Upper lobe of right lung (tissue), 1 donor: ENCODE measurements around the gene IGSF21. TPM values are rescaled to one million over a fixed set of nuclear protein-coding genes. Genes with fewer than 3 reads are reported as not detected.

Experiments
- ATAC-seq: fragments of 200-7000 bp; cut with Tn5 transposase; one replicate; pipeline ENCODE4 v1.9.1; 2020; ENCODE audit warnings: mild to moderate bottlenecking, moderate library complexity
- DNase-seq: peaks from one replicate; pipeline ENCODE4 v3.0.0-alpha.2; 2020
- H3K27ac ChIP-seq: fragments of 200-600 bp; one replicate; pipeline ENCODE4 v1.8.0; 2022
- H3K27me3 ChIP-seq: fragments of 200-600 bp; one replicate; pipeline ENCODE4 v1.8.0; 2022; ENCODE audit warnings: mild to moderate bottlenecking
- H3K36me3 ChIP-seq: fragments of 200-600 bp; one replicate; pipeline ENCODE4 v1.8.0; 2022
- H3K4me1 ChIP-seq: fragments of 200-600 bp; one replicate; pipeline ENCODE4 v1.8.0; 2022
- H3K4me3 ChIP-seq: fragments of 200-600 bp; one replicate; pipeline ENCODE4 v1.8.0; 2022; ENCODE audit warnings: mild to moderate bottlenecking
- H3K9me3 ChIP-seq: fragments of 200-600 bp; one replicate; pipeline ENCODE4 v1.8.0; 2022
- intact Hi-C: fragments of 100-400 bp; cut with DNase I; formaldehyde crosslinking; loops from one replicate; pipeline ENCODE4 v1.11.0; 2022
- total RNA-seq: library from RNA; stranded (reverse); fragmentation: NEBNext Ultra II Directional; extraction: Animal tissue kit (Norgen Biotek cat#: 25700); gene quantifications from one replicate; pipeline ENCODE4 v1.2.1, GENCODE V29; 2021
- TF ChIP-seq, protein P1 (sequence below): fragments of 200-600 bp; IDR thresholded peaks from one replicate; pipeline ENCODE4 v1.8.0; 2022; ENCODE audit warnings: antibody characterized with exemption
- donor health status: DM: no; HTN: yes; CAD: no; lungs with severe emphysema.

The IGSF21 gene
- total RNA-seq, 1 donor from 2014 or later: 3.2 TPM

DNA sequence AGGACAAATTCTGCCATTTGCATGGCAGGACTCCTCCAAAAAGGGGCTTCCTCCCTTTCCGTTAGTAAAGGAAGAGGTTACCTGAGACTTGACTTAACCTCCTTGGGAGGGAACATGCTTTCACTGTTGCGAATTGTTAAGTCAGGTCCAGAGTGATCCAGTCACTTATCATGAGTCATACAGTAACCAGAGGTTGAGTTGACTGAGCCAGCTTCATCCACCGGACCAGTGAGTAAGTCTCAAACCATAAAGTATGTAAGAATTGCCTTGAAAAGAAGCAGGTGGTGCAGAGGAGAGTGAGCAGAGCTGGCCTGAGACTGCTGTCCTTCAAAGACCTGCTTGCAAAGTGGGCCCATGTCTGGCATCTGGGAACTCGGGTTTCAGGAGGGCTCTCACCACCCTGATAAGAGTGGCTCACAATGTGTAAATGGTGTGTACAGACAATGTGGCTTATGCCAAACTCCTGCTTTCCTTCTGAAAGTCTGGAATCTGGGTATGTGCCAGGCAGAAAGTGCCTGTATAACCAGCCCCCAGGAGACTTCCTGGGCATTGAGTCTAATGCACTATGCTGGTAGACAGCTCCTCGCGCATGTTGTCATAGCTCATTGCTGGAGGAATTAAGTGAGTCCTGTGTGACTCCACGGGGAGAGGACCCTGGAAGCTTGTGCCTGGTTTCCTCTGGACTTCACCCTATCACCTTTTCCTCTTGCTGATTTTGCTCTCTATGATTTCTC is 288.8 kb downstream of the IGSF21 start:
- intact Hi-C loops: no loop called here
- Histone ChIP-seq H3K36me3 (no peaks in the 10 kb centered on the region), H3K27ac (no peak overlapping the region), H3K9me3 (no peaks in the 10 kb centered on the region), H3K27me3 (no peaks in the 10 kb centered on the region), H3K4me1 (no peaks in the 10 kb centered on the region), H3K4me3 (no peak overlapping the region)
- ATAC-seq: no peak
- DNase-seq: no peak
- TF ChIP-seq, protein P1, sequence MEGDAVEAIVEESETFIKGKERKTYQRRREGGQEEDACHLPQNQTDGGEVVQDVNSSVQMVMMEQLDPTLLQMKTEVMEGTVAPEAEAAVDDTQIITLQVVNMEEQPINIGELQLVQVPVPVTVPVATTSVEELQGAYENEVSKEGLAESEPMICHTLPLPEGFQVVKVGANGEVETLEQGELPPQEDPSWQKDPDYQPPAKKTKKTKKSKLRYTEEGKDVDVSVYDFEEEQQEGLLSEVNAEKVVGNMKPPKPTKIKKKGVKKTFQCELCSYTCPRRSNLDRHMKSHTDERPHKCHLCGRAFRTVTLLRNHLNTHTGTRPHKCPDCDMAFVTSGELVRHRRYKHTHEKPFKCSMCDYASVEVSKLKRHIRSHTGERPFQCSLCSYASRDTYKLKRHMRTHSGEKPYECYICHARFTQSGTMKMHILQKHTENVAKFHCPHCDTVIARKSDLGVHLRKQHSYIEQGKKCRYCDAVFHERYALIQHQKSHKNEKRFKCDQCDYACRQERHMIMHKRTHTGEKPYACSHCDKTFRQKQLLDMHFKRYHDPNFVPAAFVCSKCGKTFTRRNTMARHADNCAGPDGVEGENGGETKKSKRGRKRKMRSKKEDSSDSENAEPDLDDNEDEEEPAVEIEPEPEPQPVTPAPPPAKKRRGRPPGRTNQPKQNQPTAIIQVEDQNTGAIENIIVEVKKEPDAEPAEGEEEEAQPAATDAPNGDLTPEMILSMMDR: no peak

DNA sequence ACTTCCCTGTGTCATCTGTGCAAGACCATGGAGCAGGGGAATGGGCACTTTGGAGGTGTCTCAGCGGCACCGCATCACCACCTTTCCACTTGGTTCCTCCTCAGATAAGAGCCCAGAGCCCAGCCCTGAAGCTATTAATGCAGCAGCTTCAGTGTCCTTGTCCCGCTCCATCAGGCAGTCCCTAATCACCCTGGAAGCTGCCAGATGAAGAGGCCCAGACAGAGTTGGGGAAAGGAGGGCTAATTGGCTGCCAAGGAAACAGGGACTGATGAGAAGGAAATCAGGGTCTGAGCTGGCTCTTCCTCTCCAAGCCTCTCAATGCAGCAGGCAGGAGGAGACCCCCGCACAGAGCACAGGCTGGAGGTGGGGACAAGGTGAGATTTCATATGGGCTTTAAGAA is 290.0 kb downstream of the IGSF21 start:
- H3K4me1 ChIP-seq: no peaks in the 10 kb centered on the region
- intact Hi-C loops: no loop called here
- H3K4me3 ChIP-seq: no peak overlapping the region
- no peaks in the 10 kb centered on the region for H3K36me3 ChIP-seq
- TF ChIP-seq, protein P1: no peak
- H3K9me3 ChIP-seq: no peaks in the 10 kb centered on the region
- H3K27ac ChIP-seq: no peak overlapping the region
- DNase-seq: no peak
- no peak for ATAC-seq
- H3K27me3 ChIP-seq: no peaks in the 10 kb centered on the region

DNA sequence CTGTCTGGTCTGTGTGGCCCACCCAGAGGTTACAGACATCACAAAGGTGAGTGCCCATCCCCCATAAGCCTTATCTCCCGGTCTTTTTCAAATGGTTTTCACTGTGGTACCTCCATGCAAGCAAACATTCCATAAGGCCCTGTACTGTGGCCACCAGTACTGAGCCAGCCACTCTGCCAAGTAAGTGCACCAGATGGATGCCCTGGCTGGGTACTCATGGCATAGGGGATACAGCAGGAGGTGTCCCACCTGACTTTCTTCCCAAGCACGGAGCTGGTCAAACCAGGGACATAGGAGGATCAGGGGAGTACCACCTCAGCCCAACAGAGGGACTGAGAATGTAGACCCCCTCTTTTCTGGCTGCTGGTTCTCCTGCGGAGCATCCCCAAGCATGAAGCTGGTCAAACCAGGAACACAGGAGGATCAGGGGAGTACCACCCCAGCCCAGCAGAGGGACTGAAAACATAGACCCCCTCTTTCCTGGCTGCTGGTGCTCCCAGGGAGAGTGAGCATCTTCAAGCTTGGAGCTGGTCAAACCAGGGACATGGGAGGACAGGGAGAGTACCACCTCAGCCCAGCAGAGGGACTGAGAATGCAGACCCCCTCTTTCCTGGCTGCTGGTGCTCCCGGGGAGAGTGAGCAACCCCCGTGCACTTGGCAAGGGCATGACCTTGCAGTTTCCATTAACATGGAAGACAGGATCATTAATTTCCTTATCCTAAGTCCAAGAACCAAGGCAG is 291.4 kb downstream of the IGSF21 start:
- TF ChIP-seq, protein P1: no peak
- Histone ChIP-seq H3K27me3 (peaks cover 8% of the 10 kb centered on the region), H3K36me3 (no peaks in the 10 kb centered on the region), H3K27ac (no peak overlapping the region), H3K4me3 (no peak overlapping the region), H3K9me3 (no peaks in the 10 kb centered on the region), H3K4me1 (no peaks in the 10 kb centered on the region)
- ATAC-seq (no peak), DNase-seq (no peak)
- intact Hi-C loops: no loop called here

DNA sequence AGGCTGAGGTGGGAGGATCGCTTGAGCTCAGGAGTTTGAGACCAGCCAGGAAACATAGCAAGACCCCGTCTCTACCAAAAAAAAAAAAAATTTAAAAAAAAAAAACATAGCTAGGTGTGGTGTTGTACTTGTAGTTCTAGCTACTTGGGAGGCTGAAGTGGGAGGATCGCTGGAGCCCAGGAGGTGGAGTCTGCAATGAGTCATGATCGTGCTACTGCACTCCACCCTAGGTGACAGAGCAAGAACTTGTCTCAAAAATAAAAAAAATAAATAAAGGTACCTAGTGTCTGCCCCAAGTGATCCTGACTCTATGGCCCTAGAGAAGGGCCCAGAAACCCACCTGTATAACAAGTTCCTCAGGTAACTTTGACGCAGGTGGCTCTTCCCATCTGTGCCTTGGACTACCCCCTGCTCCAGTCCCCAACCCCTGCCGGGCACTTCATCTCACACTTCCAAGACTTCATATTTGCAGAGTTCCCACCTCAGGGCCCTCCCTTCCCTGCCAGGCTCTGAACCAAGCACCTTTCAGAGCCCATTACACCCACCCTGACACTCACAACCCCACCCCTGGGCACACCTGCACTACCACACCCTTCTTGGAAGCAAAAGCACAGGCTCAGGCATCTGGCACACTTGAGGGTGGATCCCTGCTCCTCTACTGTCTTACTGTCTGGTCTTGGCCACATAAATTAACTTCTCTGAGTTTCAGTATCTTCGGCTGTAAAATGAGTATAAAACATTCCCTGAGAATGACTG is 292.9 kb downstream of the IGSF21 start:
- Histone ChIP-seq H3K27me3 (peaks cover 19% of the 10 kb centered on the region), H3K36me3 (no peaks in the 10 kb centered on the region), H3K4me1 (no peaks in the 10 kb centered on the region), H3K27ac (no peak overlapping the region), H3K9me3 (no peaks in the 10 kb centered on the region), H3K4me3 (no peak overlapping the region)
- TF ChIP-seq, protein P1: no peak
- DNase-seq (no peak), ATAC-seq (no peak)
- intact Hi-C loops: no loop called here

DNA sequence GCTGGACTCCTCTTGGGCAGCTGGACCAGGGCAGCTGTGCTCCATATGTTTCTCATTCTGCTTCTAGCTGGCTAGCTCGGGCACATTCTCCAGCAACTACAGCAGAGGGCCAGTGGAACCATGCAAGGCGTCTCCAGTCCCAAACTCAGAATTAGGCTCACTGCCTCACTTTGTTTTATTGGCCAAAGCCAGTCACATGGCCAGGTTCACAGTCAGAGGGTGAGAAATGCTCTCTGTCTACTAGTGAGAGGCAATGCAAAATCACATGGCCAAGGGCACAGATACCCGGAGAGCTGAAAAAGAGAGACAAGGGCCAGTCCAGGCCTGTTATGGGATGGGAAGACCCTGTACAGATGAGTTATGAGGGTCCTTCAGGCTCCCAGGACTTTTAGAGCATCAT is 294.3 kb downstream of the IGSF21 start:
- Histone ChIP-seq H3K9me3 (no peaks in the 10 kb centered on the region), H3K4me3 (no peak overlapping the region), H3K27me3 (peaks cover 19% of the 10 kb centered on the region), H3K36me3 (no peaks in the 10 kb centered on the region), H3K27ac (no peak overlapping the region), H3K4me1 (no peaks in the 10 kb centered on the region)
- DNase-seq (no peak), ATAC-seq (no peak)
- TF ChIP-seq, protein P1: no peak
- intact Hi-C loops: no loop called here
